HUDEP-2 (cell line): ENCODE measurements around the gene HMCES.
A peak's percentile ranks its signal among the peaks of the same experiment; 100 is the strongest.

Experiments used
- DNase-seq, 76 experiments: peaks; one replicate each; lab custom pipeline; 2025; ENCODE audit not compliant: unreplicated experiment in 76 of 76; lab: John Stamatoyannopoulos, UW

Gene HMCES, protein sequence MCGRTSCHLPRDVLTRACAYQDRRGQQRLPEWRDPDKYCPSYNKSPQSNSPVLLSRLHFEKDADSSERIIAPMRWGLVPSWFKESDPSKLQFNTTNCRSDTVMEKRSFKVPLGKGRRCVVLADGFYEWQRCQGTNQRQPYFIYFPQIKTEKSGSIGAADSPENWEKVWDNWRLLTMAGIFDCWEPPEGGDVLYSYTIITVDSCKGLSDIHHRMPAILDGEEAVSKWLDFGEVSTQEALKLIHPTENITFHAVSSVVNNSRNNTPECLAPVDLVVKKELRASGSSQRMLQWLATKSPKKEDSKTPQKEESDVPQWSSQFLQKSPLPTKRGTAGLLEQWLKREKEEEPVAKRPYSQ

GRCh38 chr3:129278439-129278965 is at the start of gene HMCES:
Gene HMCES (plus strand): TSS chr3:129278870. CDS start chr3:129279733, 863 bp downstream.
- DNase-seq = peak in 73 of 76 experiments; percentile 19 to 90 (median 74)

GRCh38 chr3:129228891-129229585 is 49.6 kb upstream of the HMCES start:
- DNase-seq = peak in 1 of 76 experiments; percentile 20

- DNase-seq = peak in 59 of 76 experiments; percentile 13 to 79 (median 48)
Measured at GRCh38 chr3:129230311-129231019, 48.2 kb upstream of the HMCES start.

DNA sequence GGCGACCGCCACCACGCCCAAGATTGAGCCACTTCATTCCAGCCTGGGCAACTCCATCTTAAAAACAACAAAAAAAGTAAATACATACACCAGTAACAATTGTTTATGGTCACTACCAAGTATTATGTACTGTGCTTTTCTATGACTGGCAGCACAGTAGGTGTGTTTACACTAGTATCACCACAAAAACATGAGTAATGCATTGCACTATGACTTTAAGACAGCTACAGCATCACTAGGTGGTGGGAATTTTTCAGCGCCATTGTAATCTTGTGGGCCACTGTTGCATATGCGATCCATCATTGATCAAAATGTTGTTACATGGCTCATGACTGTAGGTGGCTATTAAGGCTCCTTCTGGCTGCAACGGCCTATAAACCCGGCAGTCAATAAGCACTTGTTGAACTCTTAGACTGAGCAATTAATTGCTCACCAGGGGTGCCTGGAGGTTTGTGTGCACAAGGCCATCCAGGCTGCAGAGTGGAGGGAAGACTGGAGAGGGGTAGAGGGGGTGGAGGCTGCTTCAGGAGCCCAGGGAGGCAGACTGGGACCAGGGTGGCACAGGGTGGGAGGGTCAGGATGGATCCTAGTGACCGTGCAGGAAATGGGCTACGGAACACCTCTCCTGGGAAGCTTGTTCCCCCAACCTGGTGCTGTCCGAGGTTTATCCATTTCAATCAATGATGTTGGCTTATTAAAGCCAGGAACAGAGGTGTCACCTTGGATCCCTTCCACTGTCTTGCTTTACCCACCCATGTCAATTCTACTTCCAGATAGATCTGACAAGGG is 47.1 kb upstream of the HMCES start:
- DNase-seq = no peak

DNA sequence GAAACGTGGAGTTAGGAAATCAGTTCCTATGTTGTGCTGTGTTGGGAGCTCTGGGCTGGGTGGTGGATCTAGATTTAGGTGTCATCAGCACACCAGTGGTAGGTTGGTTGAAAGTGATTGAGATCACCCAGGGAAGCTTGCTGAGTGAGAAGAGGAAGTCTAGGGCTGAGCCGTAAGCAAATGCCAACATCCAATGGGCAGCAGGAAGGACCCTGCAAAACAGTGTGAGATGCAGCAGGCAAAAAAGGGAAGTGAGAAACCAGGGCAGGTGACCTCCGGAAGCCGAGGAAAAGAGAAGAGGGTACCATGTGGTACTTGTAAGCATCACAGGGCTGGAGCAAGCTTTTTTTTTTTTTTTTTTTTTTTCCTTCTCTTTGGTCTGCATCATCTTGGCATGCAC is 45.1 kb upstream of the HMCES start:
- no peak for DNase-seq

DNA sequence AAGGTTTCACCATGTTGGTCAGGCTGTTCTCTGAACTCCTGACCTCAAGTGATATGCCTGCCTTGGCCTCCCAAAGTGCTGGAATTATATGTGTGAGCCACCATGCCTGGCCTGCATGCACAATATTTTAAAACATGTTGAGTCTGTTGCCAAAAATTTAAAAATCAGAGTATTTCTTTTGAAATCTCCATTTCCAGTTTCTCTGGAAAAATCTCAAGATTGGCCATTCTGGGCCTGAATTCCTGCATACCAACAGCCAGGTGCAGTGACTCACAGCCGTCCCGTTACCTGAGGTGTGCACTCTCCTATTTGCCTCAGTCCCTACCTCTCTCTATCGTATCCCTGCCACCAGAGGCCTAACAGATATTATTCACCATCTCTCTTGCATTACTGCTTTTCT is 44.2 kb upstream of the HMCES start:
- DNase-seq = no peak

- DNase-seq = no peak
Measured at GRCh38 chr3:129235344-129235917, 43.2 kb upstream of the HMCES start.

DNA sequence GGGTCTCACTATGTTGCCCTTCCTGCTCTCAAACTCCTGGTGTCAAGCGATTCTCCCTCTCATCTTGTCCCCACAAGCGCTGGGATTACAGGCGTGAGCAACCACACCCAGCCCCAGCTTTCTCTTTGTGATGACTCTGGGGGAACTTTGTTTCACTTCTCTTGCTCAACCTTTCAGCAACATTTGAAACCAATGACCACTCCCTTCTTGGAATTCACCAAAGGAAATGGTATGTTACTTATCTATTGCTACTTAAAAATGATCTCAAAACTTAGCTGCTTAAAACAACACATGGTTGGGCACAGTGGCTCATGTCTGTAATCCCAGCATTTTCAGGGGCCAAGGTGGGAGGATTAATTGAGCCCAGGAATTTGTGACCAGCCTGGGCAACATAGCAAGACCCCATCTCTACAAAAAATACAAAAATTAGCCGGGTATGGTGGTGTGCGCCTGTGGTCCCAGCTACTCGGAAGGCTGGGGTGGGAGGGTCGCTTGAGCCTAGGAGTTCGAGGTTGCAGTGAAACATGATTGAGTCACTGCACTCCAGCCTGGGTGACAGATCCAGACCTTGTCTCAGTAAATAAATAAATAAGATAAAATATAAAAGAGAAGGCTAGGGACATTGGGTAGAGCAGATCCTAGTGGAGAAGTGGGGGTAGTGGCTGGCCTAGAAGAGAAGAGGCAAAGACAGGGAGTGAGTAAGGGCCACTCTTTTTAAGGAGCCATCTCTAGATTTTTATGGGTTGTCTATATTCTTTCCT is 39.5 kb upstream of the HMCES start:
- peak in 31 of 76 experiments; percentile 2 to 70 (median 22) for DNase-seq

DNA sequence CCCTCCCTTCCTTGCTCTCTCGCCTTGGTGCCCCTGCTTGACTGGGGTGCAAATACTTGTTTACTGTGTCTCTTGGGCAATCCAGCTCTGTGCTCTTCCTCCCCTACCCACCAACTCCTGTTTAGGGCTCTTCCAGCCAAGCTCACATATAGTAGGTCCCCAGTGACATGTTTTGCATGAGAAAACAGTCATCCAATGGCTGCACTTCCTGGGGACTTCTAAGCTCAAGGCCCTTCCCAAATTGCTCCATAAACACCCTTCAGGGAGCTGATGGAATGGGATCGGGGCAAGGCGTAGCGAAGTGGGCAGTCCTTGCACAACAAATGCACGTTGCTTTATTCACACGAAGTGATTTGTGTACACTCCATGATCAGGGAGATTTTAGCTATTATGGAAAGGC is 38.7 kb upstream of the HMCES start:
- no peak for DNase-seq

- no peak for DNase-seq
Measured at GRCh38 chr3:129240436-129240835, 38.2 kb upstream of the HMCES start.

DNA sequence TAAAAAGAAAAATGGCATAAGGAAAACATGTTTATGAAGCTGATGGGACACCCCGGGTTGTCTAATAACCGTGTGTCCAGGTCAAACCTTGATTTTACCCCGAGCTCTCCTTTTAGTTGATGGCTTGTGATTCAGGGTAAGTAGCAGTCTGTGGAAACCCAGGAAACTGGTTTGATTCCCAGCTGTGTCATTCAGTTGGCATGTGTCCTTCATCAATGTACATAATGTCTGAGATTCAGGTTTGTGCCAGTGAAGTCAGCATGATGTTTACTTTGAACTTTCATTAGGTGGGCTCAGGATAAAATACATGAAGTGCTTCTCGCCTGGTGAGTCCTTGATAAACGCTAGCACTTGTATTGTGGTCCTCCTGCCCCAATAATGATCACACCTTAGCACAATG is 33.5 kb upstream of the HMCES start:
- DNase-seq = no peak

DNA sequence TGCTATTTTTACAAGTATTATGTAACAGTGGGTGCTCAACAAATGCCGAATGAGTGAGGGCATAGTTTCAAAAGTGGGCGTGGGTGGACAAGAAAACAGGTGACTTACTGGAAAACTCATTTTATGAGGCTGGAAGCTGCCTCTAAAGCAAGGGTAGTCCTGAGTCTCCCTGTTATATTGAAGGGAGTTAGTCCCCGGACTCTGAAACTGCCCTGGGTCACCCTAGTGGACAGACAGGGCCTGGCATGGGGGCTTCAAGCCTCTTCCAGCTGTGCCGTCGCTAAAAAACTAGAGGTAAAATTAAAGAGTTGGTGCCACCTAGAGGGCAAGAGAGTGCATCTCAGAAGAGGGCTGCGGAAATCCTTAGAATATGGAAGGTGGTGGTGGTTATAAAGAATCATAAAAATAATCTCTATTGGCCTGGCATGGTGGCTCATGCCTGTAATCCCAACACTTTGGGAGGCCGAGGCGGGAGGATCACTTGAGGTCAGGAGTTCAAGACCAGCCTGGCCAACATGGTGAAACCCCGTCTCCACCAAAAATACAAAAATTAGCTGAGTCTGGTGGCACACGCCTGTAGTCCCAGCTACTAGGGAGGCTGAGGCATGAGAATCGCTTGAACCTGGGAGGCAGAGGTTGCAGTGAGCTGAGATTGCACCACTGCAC is 32.9 kb upstream of the HMCES start:
- peak in 73 of 76 experiments; percentile 10 to 88 (median 70) for DNase-seq

DNA sequence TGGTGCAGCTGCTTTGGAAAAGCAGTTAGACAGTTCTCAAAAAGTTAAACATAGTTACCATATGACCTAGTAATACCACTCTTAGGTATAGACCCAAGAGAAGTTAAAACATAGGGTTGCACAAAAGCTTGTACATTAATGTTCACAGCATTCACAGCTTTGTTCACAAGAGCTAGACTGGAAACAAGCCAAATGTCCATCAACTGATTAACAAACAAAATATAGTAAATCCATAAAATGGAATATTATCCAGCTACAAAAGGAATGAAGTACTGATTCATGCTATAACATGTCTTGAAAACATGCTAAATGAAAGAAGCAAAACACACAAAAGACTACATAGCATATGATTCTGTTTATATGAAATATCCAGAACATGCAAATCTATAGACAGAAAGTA is 32.0 kb upstream of the HMCES start:
- no peak for DNase-seq

- DNase-seq = no peak
Measured at GRCh38 chr3:129248286-129248979, 30.2 kb upstream of the HMCES start.

- peak in 73 of 76 experiments; percentile 14 to 84 (median 71) for DNase-seq
Measured at GRCh38 chr3:129249284-129250065, 29.2 kb upstream of the HMCES start, which contains the start of gene COPG1. Gene COPG1 (plus strand): TSS chr3:129249606. CDS start chr3:129249710, 104 bp downstream.

DNA sequence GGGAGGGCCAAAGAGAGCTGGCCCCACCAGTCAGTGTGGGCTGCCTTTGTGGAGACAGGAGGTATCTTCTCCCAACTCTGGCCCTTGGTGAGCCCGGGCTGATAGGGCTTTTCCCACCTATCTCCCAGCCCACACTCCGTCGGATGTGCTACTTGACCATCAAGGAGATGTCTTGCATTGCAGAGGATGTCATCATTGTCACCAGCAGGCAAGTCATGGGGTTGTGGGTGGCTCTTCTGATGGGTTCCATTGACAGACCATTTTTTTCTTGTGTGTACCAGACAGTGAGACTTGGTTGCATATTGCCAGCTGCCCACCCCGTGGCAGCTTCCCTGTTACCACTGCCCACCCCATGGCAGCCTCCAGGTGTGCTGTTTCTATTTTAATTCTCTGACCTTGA is 25.9 kb upstream of the HMCES start:
- DNase-seq = no peak

- DNase-seq = no peak
Measured at GRCh38 chr3:129254536-129255230, 24.0 kb upstream of the HMCES start.
